HG03439 (cell line): ENCODE measurements around the gene SNX32.

Experiments
- ATAC-seq: cut with Tn5 transposase; IDR thresholded peaks from one replicate; pipeline ENCODE4 v1.9.1; 2021; ENCODE audit warnings: mild to moderate bottlenecking, moderate library complexity; ENCODE audit not compliant: unreplicated experiment

The SNX32 gene

GRCh38 chr11:65796726-65797601 lies 36.8 kb upstream of the SNX32 start:
- ATAC-seq, result no peak

- no peak for ATAC-seq
These were observed 36.1 kb upstream of the SNX32 start for GRCh38 chr11:65797711-65798110.

- no peak for ATAC-seq
These were observed 34.9 kb upstream of the SNX32 start for GRCh38 chr11:65798882-65799281.

GRCh38 chr11:65801153-65801987 lies 32.4 kb upstream of the SNX32 start:
- no peak for ATAC-seq

GRCh38 chr11:65802841-65803240 lies 30.9 kb upstream of the SNX32 start:
- peak; percentile 81 for ATAC-seq

- no peak for ATAC-seq
These were observed 29.8 kb upstream of the SNX32 start for GRCh38 chr11:65803797-65804492.

GRCh38 chr11:65806979-65807378 lies 26.8 kb upstream of the SNX32 start:
- ATAC-seq, result no peak

- no peak for ATAC-seq
These were observed 24.9 kb upstream of the SNX32 start for GRCh38 chr11:65808744-65809341.

- no peak for ATAC-seq
These were observed 24.3 kb upstream of the SNX32 start for GRCh38 chr11:65809496-65809895.

GRCh38 chr11:65810046-65810868 lies 23.5 kb upstream of the SNX32 start:
- no peak for ATAC-seq

- no peak for ATAC-seq
These were observed 21.8 kb upstream of the SNX32 start for GRCh38 chr11:65811764-65812475.

- no peak for ATAC-seq
These were observed 19.4 kb upstream of the SNX32 start for GRCh38 chr11:65814131-65814985.

GRCh38 chr11:65814986-65815565 lies 18.7 kb upstream of the SNX32 start:
- ATAC-seq, result no peak

GRCh38 chr11:65816696-65817095 lies 17.1 kb upstream of the SNX32 start:
- no peak for ATAC-seq

- no peak for ATAC-seq
These were observed 16.4 kb upstream of the SNX32 start for GRCh38 chr11:65817312-65817834.

GRCh38 chr11:65817835-65818680 lies 15.7 kb upstream of the SNX32 start:
- peak; percentile 79 for ATAC-seq

- no peak for ATAC-seq
These were observed 12.7 kb upstream of the SNX32 start for GRCh38 chr11:65821107-65821506.
